Stomach smooth muscle (tissue), 2 donors: ENCODE measurements around the gene CAPZA1.
"Not testable (repeated sequence)": the region's sequence is repeated elsewhere in the genome, so short reads cannot be mapped to it uniquely, and the experiment has no call there.

Source experiments
- H3K27ac ChIP-seq: one replicate; pipeline ENCODE4 v1.7.0; 2013; ENCODE audit warnings: mild to moderate bottlenecking, low read length, inconsistent platforms
- H3K27me3 ChIP-seq, 2 donors: one replicate each; pipeline ENCODE4 v1.7.0; 2013; ENCODE audit warnings: low read length in 2 of 2; ENCODE audit not compliant: insufficient read depth in 2 of 2, control insufficient read depth in 1 of 2
- H3K36me3 ChIP-seq, 2 donors: one replicate each; pipeline ENCODE4 v1.7.0; 2013; ENCODE audit warnings: low read length in 2 of 2; ENCODE audit not compliant: control insufficient read depth in 2 of 2, insufficient read depth in 2 of 2
- H3K4me1 ChIP-seq: one replicate; pipeline ENCODE4 v1.7.0; 2013; ENCODE audit warnings: low read length; ENCODE audit not compliant: control insufficient read depth, insufficient read depth
- H3K4me3 ChIP-seq, 2 donors: one replicate each; pipeline ENCODE4 v1.7.0; 2013; ENCODE audit warnings: low read length in 2 of 2
- H3K9ac ChIP-seq, 2 donors: one replicate each; pipeline ENCODE4 v1.7.0; 2013; ENCODE audit warnings: low read length in 2 of 2, mild to moderate bottlenecking in 1 of 2
- H3K9me3 ChIP-seq, 2 donors: one replicate each; pipeline ENCODE4 v1.7.0; 2013; ENCODE audit warnings: low read length in 2 of 2; ENCODE audit not compliant: control insufficient read depth in 2 of 2
- donor health status: healthy.
- donor health status: Pancreatic carcinoma.

Gene CAPZA1

GRCh38 chr1:112603541-112603940 is 16.1 kb upstream of the CAPZA1 start:
- H3K36me3 ChIP-seq, result peaks cover 13 to 20% of the 10 kb centered on the region in 2 donors
- no peaks in the 10 kb centered on the region for H3K9me3 ChIP-seq
- H3K4me1 ChIP-seq, result no peaks in the 10 kb centered on the region
- no peaks in the 10 kb centered on the region for H3K27me3 ChIP-seq
- no peak overlapping the region for H3K27ac ChIP-seq
- H3K9ac ChIP-seq, result no peak overlapping the region
- no peak overlapping the region for H3K4me3 ChIP-seq

DNA sequence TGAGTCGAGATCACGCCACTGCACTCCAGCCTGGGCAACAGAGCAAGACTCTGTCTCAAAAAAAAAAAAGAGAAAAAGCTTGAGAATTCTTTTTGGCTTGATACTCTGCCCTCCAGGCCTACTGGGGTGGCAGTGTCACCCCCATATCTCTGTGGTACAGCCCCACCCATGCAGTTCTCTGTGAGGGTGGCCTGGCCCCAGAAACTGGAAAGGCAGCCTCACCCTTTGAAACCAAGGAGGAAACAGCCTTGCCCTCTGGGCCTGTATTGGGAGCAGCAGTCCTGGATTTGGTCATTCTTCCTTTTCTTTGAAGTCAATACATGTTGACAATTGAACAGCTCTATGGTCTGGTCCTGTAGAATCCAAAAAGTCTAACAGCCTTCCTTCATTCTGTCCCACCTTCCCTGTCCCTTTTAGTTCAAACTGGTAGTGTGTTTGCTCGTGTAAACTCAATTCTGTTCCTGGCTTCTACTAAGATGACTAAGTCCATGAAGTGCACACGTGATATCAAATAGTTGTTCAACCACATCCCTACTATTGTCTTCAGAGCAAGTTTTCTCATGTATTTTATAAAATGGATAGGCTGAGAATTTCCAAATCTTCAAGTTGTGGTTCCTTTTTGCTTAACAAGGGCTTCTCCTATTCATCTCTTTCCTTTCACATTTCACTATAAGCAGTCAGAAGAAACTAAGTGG is 13.9 kb upstream of the CAPZA1 start:
- H3K27me3 ChIP-seq, result no peaks in the 10 kb centered on the region
- H3K9ac ChIP-seq, result no peak overlapping the region
- peaks cover 21 to 29% of the 10 kb centered on the region in 2 donors for H3K36me3 ChIP-seq
- H3K27ac ChIP-seq, result no peak overlapping the region
- no peaks in the 10 kb centered on the region for H3K4me1 ChIP-seq
- no peaks in the 10 kb centered on the region for H3K9me3 ChIP-seq
- no peak overlapping the region for H3K4me3 ChIP-seq

GRCh38 chr1:112614460-112615065 is 5.1 kb upstream of the CAPZA1 start:
- peaks cover 9% of the 10 kb centered on the region for H3K4me1 ChIP-seq
- H3K27ac ChIP-seq, result no peak overlapping the region
- H3K9ac ChIP-seq, result no peak overlapping the region
- H3K9me3 ChIP-seq, result no peaks in the 10 kb centered on the region
- no peak overlapping the region for H3K4me3 ChIP-seq
- H3K27me3 ChIP-seq, result no peaks in the 10 kb centered on the region
- H3K36me3 ChIP-seq, result peaks cover 28 to 33% of the 10 kb centered on the region in 2 donors

- Histone ChIP-seq H3K36me3 (peaks cover 10 to 12% of the 10 kb centered on the region in 2 donors), H3K9me3 (no peaks in the 10 kb centered on the region), H3K27ac (peak overlapping the region; percentile 100), H3K27me3 (no peaks in the 10 kb centered on the region), H3K4me3 (peak overlapping the region; percentile 96 to 100), H3K4me1 (peaks cover 12% of the 10 kb centered on the region), H3K9ac (peak overlapping the region; percentile 99 to 100)
Observed at GRCh38 chr1:112618114-112618720, 1.4 kb upstream of the CAPZA1 start.

DNA sequence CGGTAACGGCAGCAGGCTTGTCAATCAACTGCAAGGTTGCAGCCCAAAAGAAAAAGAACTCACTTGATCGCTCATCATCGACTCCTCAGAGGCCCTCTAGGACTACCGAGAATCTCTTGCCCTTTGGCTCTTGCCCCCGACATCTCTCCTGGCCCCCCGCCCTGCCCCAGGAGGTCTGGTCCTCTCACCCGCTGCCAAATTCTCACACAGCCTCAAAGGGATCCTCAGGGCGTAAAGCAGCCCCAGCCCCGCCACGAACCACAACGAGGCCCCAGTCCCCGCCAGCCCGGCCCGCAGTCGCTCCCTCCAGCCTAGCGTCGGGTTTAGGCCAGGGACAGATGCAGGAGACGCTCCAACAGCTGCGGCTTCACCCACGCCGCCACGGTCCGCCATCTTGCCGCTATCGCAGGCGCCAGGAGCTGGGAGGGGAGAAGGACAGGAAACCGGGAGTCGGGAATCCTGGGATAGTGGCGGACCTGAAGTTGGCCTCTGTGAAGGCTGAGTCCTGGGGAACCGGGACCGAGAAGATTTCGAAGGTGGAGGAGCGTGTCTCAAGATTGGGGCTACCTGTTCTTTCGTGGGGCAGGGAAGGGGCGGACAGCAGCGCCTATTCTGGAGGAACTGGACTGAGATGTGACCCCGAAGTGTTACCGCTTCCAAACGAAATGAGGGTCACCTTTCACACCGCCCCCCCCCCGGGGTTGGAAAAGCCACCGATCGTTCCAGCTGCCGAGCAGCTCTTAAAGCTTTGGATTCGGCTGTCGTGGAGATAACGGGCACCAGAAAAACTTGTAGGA is 713 bp upstream of the CAPZA1 start, which contains the start of gene ST7L:
Gene ST7L, minus strand, starts transcription at position 421 of the 797 bp plus-strand sequence. Its CDS starts 28 bp downstream, at position 393.
- H3K4me1 ChIP-seq, result peaks cover 12% of the 10 kb centered on the region
- H3K9me3 ChIP-seq, result no peaks in the 10 kb centered on the region
- peak within 1 kb of the TSS; percentile 99 to 100 for H3K9ac ChIP-seq
- peaks cover 3 to 9% of the 10 kb centered on the region in 2 donors for H3K36me3 ChIP-seq
- peak within 1 kb of the TSS; percentile 96 to 100 for H3K4me3 ChIP-seq
- H3K27me3 ChIP-seq, result no peaks in the 10 kb centered on the region
- peak within 1 kb of the TSS; percentile 100 for H3K27ac ChIP-seq

- peak overlapping the region; percentile 100 for H3K27ac ChIP-seq
- peak overlapping the region; percentile 99 to 100 for H3K9ac ChIP-seq
- peak overlapping the region; percentile 96 to 100 for H3K4me3 ChIP-seq
- peaks cover 12% of the 10 kb centered on the region for H3K4me1 ChIP-seq
- H3K27me3 ChIP-seq, result no peaks in the 10 kb centered on the region
- H3K36me3 ChIP-seq, result peaks cover 0 to 3% of the 10 kb centered on the region in 2 donors
- no peaks in the 10 kb centered on the region for H3K9me3 ChIP-seq
Observed at GRCh38 chr1:112620377-112620695, 704 bp downstream of the CAPZA1 start.

- not testable (repeated sequence) for H3K9ac ChIP-seq, H3K4me1 ChIP-seq, H3K9me3 ChIP-seq, H3K27ac ChIP-seq, H3K36me3 ChIP-seq, H3K27me3 ChIP-seq, H3K4me3 ChIP-seq
Observed at GRCh38 chr1:112624493-112624892, 4.9 kb downstream of the CAPZA1 start.

- Histone ChIP-seq H3K4me3 (no peak overlapping the region), H3K36me3 (no peaks in the 10 kb centered on the region), H3K9me3 (no peaks in the 10 kb centered on the region)
Observed at GRCh38 chr1:112625696-112626095, 6.1 kb downstream of the CAPZA1 start.

DNA sequence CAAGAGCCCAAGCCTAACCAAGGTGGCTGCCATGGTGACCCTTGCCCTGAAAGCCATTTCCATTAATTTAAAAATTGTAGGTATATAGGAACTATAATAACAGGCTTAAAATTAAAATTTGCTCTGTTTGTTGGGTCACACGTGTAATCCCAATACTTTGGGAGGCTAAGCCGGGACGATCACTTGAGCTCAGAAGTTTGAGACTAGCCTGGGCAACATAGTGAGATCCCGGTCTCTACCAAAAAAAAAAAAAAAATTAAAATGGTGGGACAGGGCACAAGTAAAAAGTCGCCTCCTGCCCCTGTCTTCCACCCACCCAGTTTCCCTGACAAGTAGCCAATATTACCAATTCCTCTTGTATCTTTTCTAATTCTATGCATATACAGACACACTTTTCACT is 6.6 kb downstream of the CAPZA1 start:
- Histone ChIP-seq H3K4me1 (peaks cover 4% of the 10 kb centered on the region), H3K27ac (no peak overlapping the region), H3K4me3 (no peak overlapping the region), H3K27me3 (no peaks in the 10 kb centered on the region), H3K9me3 (no peaks in the 10 kb centered on the region), H3K9ac (no peak overlapping the region), H3K36me3 (no peaks in the 10 kb centered on the region)

More at GRCh38 chr1:112625696-112626095, 6.1 kb downstream of the CAPZA1 start:
- no peak overlapping the region for H3K27ac ChIP-seq
- peaks cover 6% of the 10 kb centered on the region for H3K4me1 ChIP-seq
- H3K27me3 ChIP-seq, result no peaks in the 10 kb centered on the region
- H3K9ac ChIP-seq, result no peak overlapping the region

GRCh38 chr1:112626887-112627286 is 7.3 kb downstream of the CAPZA1 start:
- Histone ChIP-seq H3K4me3 (no peak overlapping the region), H3K36me3 (no peaks in the 10 kb centered on the region), H3K9ac (no peak overlapping the region), H3K4me1 (peaks cover 4% of the 10 kb centered on the region), H3K9me3 (no peaks in the 10 kb centered on the region), H3K27ac (no peak overlapping the region), H3K27me3 (no peaks in the 10 kb centered on the region)
